GM18502 (cell line): ENCODE measurements around the gene LGR6.
"Not testable (repeated sequence)": the region's sequence is repeated elsewhere in the genome, so short reads cannot be mapped to it uniquely, and the experiment has no call there.

Source experiments
- ATAC-seq: cut with Tn5 transposase; IDR thresholded peaks from one replicate; pipeline ENCODE4 v1.9.1; 2021; ENCODE audit warnings: mild to moderate bottlenecking; ENCODE audit not compliant: unreplicated experiment, poor library complexity

LGR6 gene

GRCh38 chr1:202235003-202235660 is 41.5 kb downstream of the LGR6 start:
- no peak for ATAC-seq

GRCh38 chr1:202235856-202236837 is 42.5 kb downstream of the LGR6 start:
- ATAC-seq = peak; percentile 60

- no peak for ATAC-seq
Measured at GRCh38 chr1:202237052-202237451, 43.5 kb downstream of the LGR6 start.

- no peak for ATAC-seq
Measured at GRCh38 chr1:202238914-202239313, 45.3 kb downstream of the LGR6 start.

- not testable (repeated sequence) for ATAC-seq
Measured at GRCh38 chr1:202240226-202240625, 46.6 kb downstream of the LGR6 start.

- no peak for ATAC-seq
Measured at GRCh38 chr1:202240956-202241355, 47.4 kb downstream of the LGR6 start.

GRCh38 chr1:202241376-202242079 is 47.9 kb downstream of the LGR6 start:
- ATAC-seq = no peak

GRCh38 chr1:202242080-202242419 is 48.5 kb downstream of the LGR6 start:
- no peak for ATAC-seq

- no peak for ATAC-seq
Measured at GRCh38 chr1:202243006-202243405, 49.4 kb downstream of the LGR6 start.

- ATAC-seq = no peak
Measured at GRCh38 chr1:202244841-202245261, 51.3 kb downstream of the LGR6 start.

GRCh38 chr1:202245391-202245790 is 51.8 kb downstream of the LGR6 start:
- no peak for ATAC-seq

- no peak for ATAC-seq
Measured at GRCh38 chr1:202247104-202247503, 53.5 kb downstream of the LGR6 start.

GRCh38 chr1:202247837-202248795 is 54.5 kb downstream of the LGR6 start:
- no peak for ATAC-seq

GRCh38 chr1:202248861-202249260 is 55.3 kb downstream of the LGR6 start:
- ATAC-seq = no peak

- no peak for ATAC-seq
Measured at GRCh38 chr1:202249436-202249835, 55.8 kb downstream of the LGR6 start.

- no peak for ATAC-seq
Measured at GRCh38 chr1:202249846-202250245, 56.2 kb downstream of the LGR6 start.

- ATAC-seq = no peak
Measured at GRCh38 chr1:202250982-202251381, 57.4 kb downstream of the LGR6 start.

GRCh38 chr1:202251424-202252256 is 58.0 kb downstream of the LGR6 start:
- no peak for ATAC-seq

GRCh38 chr1:202252271-202252670 is 58.7 kb downstream of the LGR6 start:
- ATAC-seq = no peak
